Parathyroid adenoma (tissue), 2 donors: Measurements from ENCODE around the gene SLC39A11.

Source experiments
- H2AFZ ChIP-seq: fragments of 300-600 bp; sonication (generic); one replicate; pipeline ENCODE4 v1.7.0; 2017; ENCODE audit warnings: antibody characterized with exemption, mild to moderate bottlenecking
- H3K27ac ChIP-seq: fragments of 300-600 bp; sonication (generic); one replicate; pipeline ENCODE4 v1.7.0; 2017
- H3K27me3 ChIP-seq: fragments of 300-600 bp; sonication (generic); one replicate; pipeline ENCODE4 v1.7.0; 2017; ENCODE audit warnings: low read length; ENCODE audit not compliant: control insufficient read depth, insufficient read depth
- H3K36me3 ChIP-seq: fragments of 300-600 bp; sonication (generic); one replicate; pipeline ENCODE4 v1.7.0; 2017; ENCODE audit warnings: low read length; ENCODE audit not compliant: control insufficient read depth, insufficient read depth
- H3K4me1 ChIP-seq: fragments of 300-600 bp; sonication (generic); one replicate; pipeline ENCODE4 v1.7.0; 2017; ENCODE audit warnings: control low read depth
- H3K4me2 ChIP-seq: fragments of 300-600 bp; sonication (generic); one replicate; pipeline ENCODE4 v1.7.0; 2017; ENCODE audit warnings: low read length
- H3K4me3 ChIP-seq: fragments of 300-600 bp; sonication (generic); one replicate; pipeline ENCODE4 v1.7.0; 2017; ENCODE audit warnings: low read depth, low read length
- H3K79me2 ChIP-seq: fragments of 300-600 bp; sonication (generic); one replicate; pipeline ENCODE4 v1.7.0; 2017; ENCODE audit warnings: control low read depth
- H3K9ac ChIP-seq: fragments of 300-600 bp; sonication (generic); one replicate; pipeline ENCODE4 v1.7.0; 2017; ENCODE audit warnings: mild to moderate bottlenecking
- H3K9me3 ChIP-seq: fragments of 300-600 bp; sonication (generic); one replicate; pipeline ENCODE4 v1.7.0; 2017; ENCODE audit warnings: low read length; ENCODE audit not compliant: control insufficient read depth
- TF ChIP-seq, protein P1 (sequence below): fragments of 300-600 bp; sonication (generic); IDR thresholded peaks from one replicate; pipeline ENCODE4 v1.7.0; 2017; ENCODE audit warnings: antibody characterized with exemption, mild to moderate bottlenecking
- donor health status: primary hyperparathyroidism.

Gene SLC39A11

DNA sequence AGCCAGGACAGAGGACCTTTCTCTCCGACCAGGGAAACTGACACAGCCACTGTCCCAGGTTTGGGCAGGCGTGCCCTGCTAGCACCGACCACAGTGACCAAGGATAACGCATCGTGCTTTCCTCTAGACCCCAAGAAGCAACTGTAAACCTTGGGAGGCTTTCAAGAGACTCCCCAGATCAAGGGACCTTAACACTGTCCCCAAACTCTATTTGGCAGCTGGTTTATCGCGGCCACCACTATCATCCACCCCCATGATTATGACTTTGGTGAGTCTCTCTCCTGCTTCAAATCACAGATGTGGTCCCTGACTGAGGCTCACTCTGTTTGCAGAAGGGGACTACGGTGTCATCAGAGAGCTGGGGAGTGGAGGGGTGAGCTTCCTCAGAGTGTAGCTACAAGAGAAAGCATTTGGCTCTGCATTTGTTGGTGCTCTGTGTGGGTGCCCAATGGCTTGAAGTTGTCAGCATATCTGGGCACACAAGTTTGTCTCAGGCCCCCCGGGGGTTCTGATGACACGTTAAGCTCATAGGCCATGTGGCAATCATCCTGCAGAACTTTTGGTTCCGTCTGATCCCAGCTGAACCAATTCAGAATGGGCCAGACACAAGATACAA is 408.0 kb downstream of the SLC39A11 start:
- TF ChIP-seq, protein P1, sequence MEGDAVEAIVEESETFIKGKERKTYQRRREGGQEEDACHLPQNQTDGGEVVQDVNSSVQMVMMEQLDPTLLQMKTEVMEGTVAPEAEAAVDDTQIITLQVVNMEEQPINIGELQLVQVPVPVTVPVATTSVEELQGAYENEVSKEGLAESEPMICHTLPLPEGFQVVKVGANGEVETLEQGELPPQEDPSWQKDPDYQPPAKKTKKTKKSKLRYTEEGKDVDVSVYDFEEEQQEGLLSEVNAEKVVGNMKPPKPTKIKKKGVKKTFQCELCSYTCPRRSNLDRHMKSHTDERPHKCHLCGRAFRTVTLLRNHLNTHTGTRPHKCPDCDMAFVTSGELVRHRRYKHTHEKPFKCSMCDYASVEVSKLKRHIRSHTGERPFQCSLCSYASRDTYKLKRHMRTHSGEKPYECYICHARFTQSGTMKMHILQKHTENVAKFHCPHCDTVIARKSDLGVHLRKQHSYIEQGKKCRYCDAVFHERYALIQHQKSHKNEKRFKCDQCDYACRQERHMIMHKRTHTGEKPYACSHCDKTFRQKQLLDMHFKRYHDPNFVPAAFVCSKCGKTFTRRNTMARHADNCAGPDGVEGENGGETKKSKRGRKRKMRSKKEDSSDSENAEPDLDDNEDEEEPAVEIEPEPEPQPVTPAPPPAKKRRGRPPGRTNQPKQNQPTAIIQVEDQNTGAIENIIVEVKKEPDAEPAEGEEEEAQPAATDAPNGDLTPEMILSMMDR = no peak
- Histone ChIP-seq H3K9me3 (no peaks in the 10 kb centered on the region), H3K9ac (no peak overlapping the region), H3K27me3 (no peaks in the 10 kb centered on the region), H3K27ac (no peak overlapping the region), H3K4me1 (no peaks in the 10 kb centered on the region), H3K4me2 (no peak overlapping the region), H3K79me2 (no peaks in the 10 kb centered on the region), H3K36me3 (no peaks in the 10 kb centered on the region), H2AFZ (no peak overlapping the region), H3K4me3 (no peak overlapping the region)

DNA sequence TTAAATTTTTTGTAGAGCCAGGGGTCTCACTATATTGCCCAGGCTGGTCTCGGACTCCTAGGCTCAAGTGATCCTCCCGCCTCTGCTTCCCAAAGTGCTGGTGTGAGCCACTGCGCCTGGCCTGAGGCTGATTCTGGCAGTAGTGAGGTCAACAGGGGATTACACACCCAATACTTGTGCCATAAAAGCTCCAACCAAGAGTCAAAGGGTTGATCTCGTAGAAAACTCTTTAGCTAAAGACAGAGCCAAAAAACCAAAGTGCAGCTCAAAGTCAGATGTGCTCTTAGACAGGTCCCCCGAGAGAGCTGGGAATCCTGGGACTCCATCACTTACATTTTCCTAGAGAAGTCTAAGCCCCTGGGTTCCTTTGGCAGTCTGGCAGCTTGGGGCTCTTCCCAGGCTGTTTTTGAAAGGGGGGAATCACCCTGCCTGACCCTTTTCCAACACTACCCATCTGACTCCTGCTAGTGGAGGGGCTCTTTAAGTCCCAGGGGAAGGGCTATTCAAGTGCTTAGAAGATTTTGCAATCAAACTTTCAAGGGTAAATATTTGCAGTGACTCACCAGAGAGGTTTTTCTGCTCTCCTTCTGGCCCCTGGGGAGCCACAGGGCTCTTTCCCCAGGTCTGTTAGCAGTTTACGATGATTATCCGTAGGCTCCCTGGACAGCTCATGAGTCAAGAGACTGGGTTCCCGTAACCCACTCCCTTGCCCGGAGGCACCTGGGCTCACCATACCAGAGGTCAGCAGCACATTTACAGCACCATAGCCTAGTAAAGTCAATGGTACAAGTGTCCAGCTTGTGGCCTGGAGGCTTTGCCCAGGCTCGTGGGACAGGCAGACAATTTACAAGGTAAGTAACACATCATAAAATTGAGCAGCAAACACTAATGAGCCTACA is 408.7 kb downstream of the SLC39A11 start:
- TF ChIP-seq, protein P1 = no peak
- Histone ChIP-seq H3K4me3 (no peak overlapping the region), H3K4me2 (no peak overlapping the region), H3K27ac (no peak overlapping the region), H3K4me1 (no peaks in the 10 kb centered on the region), H3K36me3 (no peaks in the 10 kb centered on the region), H2AFZ (no peak overlapping the region), H3K9ac (no peak overlapping the region), H3K9me3 (no peaks in the 10 kb centered on the region), H3K27me3 (no peaks in the 10 kb centered on the region), H3K79me2 (no peaks in the 10 kb centered on the region)

DNA sequence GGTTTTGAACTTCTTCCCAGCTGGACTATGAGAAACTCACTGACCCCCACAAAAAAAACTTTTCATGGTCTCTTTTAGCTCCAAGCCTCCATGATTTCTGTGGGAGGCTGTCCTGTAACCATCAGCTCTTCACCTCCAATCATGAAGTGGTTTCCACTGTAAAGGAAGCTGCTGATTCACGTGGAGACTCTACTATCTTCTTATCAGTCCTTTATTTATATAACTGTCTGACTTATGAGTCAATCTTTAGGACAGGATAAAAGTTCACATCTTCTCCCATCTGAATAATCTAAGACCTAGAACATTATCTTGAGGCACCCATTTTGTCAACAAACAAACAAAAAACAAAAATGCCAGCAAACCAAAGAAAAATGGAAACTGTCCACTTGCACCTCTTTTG is 409.9 kb downstream of the SLC39A11 start:
- TF ChIP-seq, protein P1 = no peak
- Histone ChIP-seq H3K27me3 (no peaks in the 10 kb centered on the region), H3K9ac (no peak overlapping the region), H3K9me3 (no peaks in the 10 kb centered on the region), H3K36me3 (no peaks in the 10 kb centered on the region), H3K4me1 (no peaks in the 10 kb centered on the region), H3K4me3 (no peak overlapping the region), H3K79me2 (no peaks in the 10 kb centered on the region), H2AFZ (no peak overlapping the region), H3K4me2 (no peak overlapping the region), H3K27ac (no peak overlapping the region)

DNA sequence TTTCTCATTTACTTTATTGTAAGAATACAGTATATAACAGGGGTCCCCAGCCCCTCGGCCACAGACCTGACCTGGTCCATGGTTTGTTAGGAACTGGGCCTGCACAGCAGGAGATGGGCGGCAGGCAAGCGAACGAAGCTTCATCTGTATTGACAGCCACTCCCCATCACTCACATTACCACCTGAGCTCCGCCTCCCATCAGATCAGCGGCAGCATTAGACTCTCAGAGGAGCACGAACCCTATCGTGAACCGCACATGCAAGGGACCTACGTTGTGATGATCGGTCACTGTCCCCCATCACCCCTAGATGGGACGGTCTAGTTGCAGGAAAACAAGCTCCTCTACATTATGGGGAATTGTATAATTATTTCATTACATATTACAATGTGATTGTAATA is 410.6 kb downstream of the SLC39A11 start:
- TF ChIP-seq, protein P1 = no peak
- Histone ChIP-seq H3K27me3 (no peaks in the 10 kb centered on the region), H3K9me3 (no peaks in the 10 kb centered on the region), H3K36me3 (no peaks in the 10 kb centered on the region), H3K27ac (no peak overlapping the region), H3K9ac (no peak overlapping the region), H3K4me2 (no peak overlapping the region), H2AFZ (no peak overlapping the region), H3K79me2 (no peaks in the 10 kb centered on the region), H3K4me1 (no peaks in the 10 kb centered on the region), H3K4me3 (no peak overlapping the region)
